Body of pancreas (tissue), 4 donors: ENCODE measurements around the gene ADAMTSL4. TPM values are rescaled to one million over a fixed set of nuclear protein-coding genes. Genes with fewer than 3 reads are reported as not detected.

Experiments
- ATAC-seq: fragments of 150-250 bp; one replicate; pipeline ENCODE4 v1.9.1; 2016
- DNase-seq, 4 donors: peaks; one replicate each; pipeline ENCODE4 v3.0.0-alpha.2; 2019
- H3K27ac ChIP-seq, 4 donors: fragments of 200-600 bp; sonication (generic); 1 replicate in 3 of 4; 2 replicates in 1 of 4; pipeline versions ENCODE4 v1.5.1 to v1.6.1; 2016 to 2019; ENCODE audit warnings: mild to moderate bottlenecking in 1 of 4, mixed read lengths in 1 of 4, moderate library complexity in 1 of 4
- H3K27me3 ChIP-seq, 2 donors: fragments of 200-600 bp; sonication (generic); one replicate each; pipeline ENCODE4 v1.6.0; 2016; ENCODE audit warnings: mild to moderate bottlenecking in 1 of 2
- H3K36me3 ChIP-seq, 2 donors: fragments of 200-600 bp; sonication (generic); replicated peaks in 1 of 2; 2 replicates each; pipeline ENCODE4 v1.5.1; 2016; ENCODE audit warnings: low read depth in 2 of 2; ENCODE audit not compliant: insufficient read depth in 1 of 2
- H3K4me1 ChIP-seq: fragments of 200-600 bp; sonication (generic); one replicate; pipeline ENCODE4 v1.6.0; 2016
- H3K4me3 ChIP-seq, 2 donors: fragments of 200-600 bp; sonication (generic); 1 replicate in 1 of 2; 2 replicates in 1 of 2; pipeline ENCODE4 v1.5.1; 2016 to 2019
- H3K9me3 ChIP-seq, 3 donors: fragments of 200-600 bp; sonication (generic); 1 replicate in 2 of 3; 2 replicates in 1 of 3; pipeline ENCODE4 v1.5.1; 2016
- POLR2A ChIP-seq, 3 donors: fragments of 450-650 bp; IDR thresholded peaks; one replicate each; pipeline ENCODE4 v1.6.1; 2016; ENCODE audit warnings: antibody characterized with exemption in 3 of 3, mild to moderate bottlenecking in 2 of 3
- WGBS, 2 donors: methylation state at CpG; one replicate each; pipeline ENCODE4 v1.1.5; 2017; 5-methylcytosine and 5-hydroxymethylcytosine counted together
- intact Hi-C: fragments of 100-400 bp; cut with DNase I; formaldehyde crosslinking; loops from one replicate; pipeline ENCODE4 v1.15.1; 2023
- total RNA-seq, 2 donors: library from RNA; depleted of rRNA; stranded (reverse); fragments of >200 nt; gene quantifications; one replicate each; pipeline ENCODE4 v1.1.0, GENCODE V29; 2016
- TF ChIP-seq, protein P1 (sequence below), 7 experiments: fragments of 450-650 bp in 4 of 7; fragments of 200-600 bp in 3 of 7; sonication (generic) in 3 of 7; IDR thresholded peaks; one replicate each; pipeline ENCODE4 v1.5.1; 2016 to 2019; ENCODE audit warnings: antibody characterized with exemption in 7 of 7

Gene ADAMTSL4
- total RNA-seq, 2 donors from 2014 or later: 4.7 to 7.6 TPM

DNA sequence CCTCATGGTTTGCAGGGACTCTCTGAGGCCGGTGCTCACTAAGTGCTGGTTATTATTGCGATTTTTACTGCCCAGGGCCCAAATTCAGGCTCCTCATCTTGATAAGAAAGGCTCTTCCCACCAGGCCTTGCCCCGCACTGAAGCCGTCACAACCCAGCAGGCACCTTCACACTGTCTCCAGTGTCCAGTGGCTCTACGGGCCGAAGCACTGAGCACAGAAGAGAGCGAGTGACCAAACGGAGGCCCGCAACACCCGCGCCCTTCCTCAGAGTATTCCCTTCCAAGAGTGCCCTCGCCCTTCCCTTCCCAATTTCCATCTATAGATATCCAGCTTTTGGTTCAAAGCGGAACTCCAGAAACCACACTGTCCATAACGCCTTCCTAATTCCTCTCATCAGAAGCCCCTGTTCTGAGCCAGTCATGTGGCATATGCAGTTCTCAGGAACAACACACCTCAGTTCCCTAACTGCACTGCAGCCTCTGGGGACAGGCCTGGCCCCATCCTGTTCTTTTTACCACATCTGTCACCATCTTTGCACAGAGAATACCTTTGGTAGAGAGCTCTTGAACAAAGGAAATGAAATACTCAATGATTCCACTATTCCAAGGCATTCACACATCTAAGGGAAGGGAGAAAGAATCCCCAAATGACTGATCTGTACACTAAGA is 18.6 kb upstream of the ADAMTSL4 start:
- 95% methylated on average over 14 of the region's 14 CpGs for WGBS, 2 donors
- Histone ChIP-seq H3K9me3 (no peaks in the 10 kb centered on the region), H3K4me1 (peaks cover 38% of the 10 kb centered on the region), H3K4me3 (no peak overlapping the region), H3K27me3 (no peaks in the 10 kb centered on the region), H3K27ac (peak overlapping the region in 1 of 4 donors; percentile 85), H3K36me3 (no peaks in the 10 kb centered on the region)
- TF ChIP-seq, protein P1, sequence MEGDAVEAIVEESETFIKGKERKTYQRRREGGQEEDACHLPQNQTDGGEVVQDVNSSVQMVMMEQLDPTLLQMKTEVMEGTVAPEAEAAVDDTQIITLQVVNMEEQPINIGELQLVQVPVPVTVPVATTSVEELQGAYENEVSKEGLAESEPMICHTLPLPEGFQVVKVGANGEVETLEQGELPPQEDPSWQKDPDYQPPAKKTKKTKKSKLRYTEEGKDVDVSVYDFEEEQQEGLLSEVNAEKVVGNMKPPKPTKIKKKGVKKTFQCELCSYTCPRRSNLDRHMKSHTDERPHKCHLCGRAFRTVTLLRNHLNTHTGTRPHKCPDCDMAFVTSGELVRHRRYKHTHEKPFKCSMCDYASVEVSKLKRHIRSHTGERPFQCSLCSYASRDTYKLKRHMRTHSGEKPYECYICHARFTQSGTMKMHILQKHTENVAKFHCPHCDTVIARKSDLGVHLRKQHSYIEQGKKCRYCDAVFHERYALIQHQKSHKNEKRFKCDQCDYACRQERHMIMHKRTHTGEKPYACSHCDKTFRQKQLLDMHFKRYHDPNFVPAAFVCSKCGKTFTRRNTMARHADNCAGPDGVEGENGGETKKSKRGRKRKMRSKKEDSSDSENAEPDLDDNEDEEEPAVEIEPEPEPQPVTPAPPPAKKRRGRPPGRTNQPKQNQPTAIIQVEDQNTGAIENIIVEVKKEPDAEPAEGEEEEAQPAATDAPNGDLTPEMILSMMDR (IDR thresholded peaks at IDR 0.05): no peak
- no peak for TF ChIP-seq POLR2A (IDR thresholded peaks at IDR 0.05)
- intact Hi-C loops: loop anchor here (5.0 kb wide), 1 partner anchor 58 kb away; no protein-coding TSS in a partner anchor
- DNase-seq (no peak), ATAC-seq (no peak)

DNA sequence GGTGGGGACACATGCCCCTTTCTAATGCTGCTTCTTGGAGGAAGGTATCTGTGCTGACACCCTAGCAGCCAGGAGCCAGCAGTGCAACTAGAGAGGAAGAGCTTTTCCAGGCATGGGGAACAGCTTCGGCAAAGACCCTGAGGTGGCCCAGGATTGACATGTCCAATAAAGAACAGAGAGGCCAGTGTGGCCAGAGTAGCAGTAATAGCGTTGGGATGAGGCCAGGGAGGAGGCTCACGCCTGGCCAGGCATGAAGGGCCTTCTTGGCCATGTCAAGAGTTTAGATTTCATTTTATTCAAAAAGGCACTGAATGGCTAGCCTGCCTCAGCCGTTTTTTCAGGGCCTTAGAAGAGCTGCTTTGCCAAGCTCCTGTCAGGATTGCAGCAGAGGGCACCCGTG is 16.3 kb upstream of the ADAMTSL4 start:
- H3K9me3 ChIP-seq: no peaks in the 10 kb centered on the region
- peak overlapping the region; percentile 62 to 85 (median 83) for H3K27ac ChIP-seq
- intact Hi-C loops: loop anchor here (5.0 kb wide), 1 partner anchor 61 kb away; no protein-coding TSS in a partner anchor
- no peak overlapping the region for H3K4me3 ChIP-seq
- WGBS, 2 donors: 16 to 23% methylated on average over 4 to 5 of the region's 5 CpGs
- H3K4me1 ChIP-seq: peaks cover 38% of the 10 kb centered on the region
- no peak for ATAC-seq
- no peak for DNase-seq
- no peaks in the 10 kb centered on the region for H3K27me3 ChIP-seq
- H3K36me3 ChIP-seq: no peaks in the 10 kb centered on the region
- TF ChIP-seq POLR2A (IDR thresholded peaks at IDR 0.05): no peak
- TF ChIP-seq, protein P1 (IDR thresholded peaks at IDR 0.05): no peak

DNA sequence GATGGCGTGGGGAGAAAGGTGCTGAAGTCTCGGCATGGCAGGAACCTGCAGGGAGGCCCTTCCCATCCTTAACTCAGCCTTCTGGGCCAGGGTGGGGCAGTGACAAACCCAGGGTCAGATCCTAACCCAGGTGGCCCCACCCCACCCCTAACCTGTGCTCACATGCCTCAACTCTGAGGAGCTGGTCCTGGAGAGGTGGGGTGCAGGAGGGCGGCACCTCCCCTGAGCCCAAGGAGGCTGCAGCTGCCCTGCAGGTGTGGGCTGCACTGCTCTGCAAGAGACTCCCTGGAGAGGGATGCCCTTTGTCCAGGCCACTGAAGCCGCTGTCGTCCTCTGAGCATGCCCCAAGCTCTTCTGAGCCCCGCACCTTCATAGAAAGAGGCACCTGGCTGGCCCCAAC is 15.2 kb upstream of the ADAMTSL4 start:
- Histone ChIP-seq H3K4me1 (peaks cover 33% of the 10 kb centered on the region), H3K4me3 (no peak overlapping the region), H3K27ac (peak overlapping the region in 1 of 4 donors; percentile 85), H3K27me3 (no peaks in the 10 kb centered on the region), H3K9me3 (no peaks in the 10 kb centered on the region), H3K36me3 (no peaks in the 10 kb centered on the region)
- ATAC-seq (no peak), DNase-seq (no peak)
- intact Hi-C loops: loop anchor here (5.0 kb wide), 1 partner anchor 62 kb away; no protein-coding TSS in a partner anchor
- TF ChIP-seq POLR2A (IDR thresholded peaks at IDR 0.05): no peak
- TF ChIP-seq, protein P1 (IDR thresholded peaks at IDR 0.05): no peak
- 81 to 82% methylated on average over 4 to 6 of the region's 6 CpGs for WGBS, 2 donors

- WGBS, 2 donors: 85 to 87% methylated on average over 14 of the region's 14 CpGs
- Histone ChIP-seq H3K9me3 (no peaks in the 10 kb centered on the region), H3K27ac (no peak overlapping the region), H3K36me3 (no peaks in the 10 kb centered on the region), H3K27me3 (no peaks in the 10 kb centered on the region), H3K4me1 (peaks cover 25% of the 10 kb centered on the region), H3K4me3 (no peak overlapping the region)
- DNase-seq: no peak
- TF ChIP-seq, protein P1 (IDR thresholded peaks at IDR 0.05): no peak
- no peak for TF ChIP-seq POLR2A (IDR thresholded peaks at IDR 0.05)
- intact Hi-C loops: no loop called here
- no peak for ATAC-seq
These were observed 13.5 kb upstream of the ADAMTSL4 start for GRCh38 chr1:150535511-150536287.
